Stimulated activated naive CD8-positive, alpha-beta T cell treated with anti-CD3 and anti-CD28 coated beads, Interleukin-15, Interleukin-2, amounts not matched to agents 100 U/mL and 50 U/mL, for 24 hours (primary cell): ENCODE data around the gene YAF2.

Experiments used
- ATAC-seq: fragments of 150-1000 bp; cut with Tn5 transposase; one replicate; pipeline ENCODE4 v1.10.0; 2021
- DNase-seq: peaks from one replicate; pipeline ENCODE4 v3.0.0; 2021

YAF2 gene

GRCh38 chr12:42144408-42145196 is 93.4 kb downstream of the YAF2 start, which contains the start of gene GXYLT1:
Gene GXYLT1, minus strand, starts transcription at chr12:42144874. Its CDS starts 228 bp downstream, at chr12:42144646.
- ATAC-seq, result peak; percentile 97

GRCh38 chr12:42144158-42144407 is 94.0 kb downstream of the YAF2 start:
- DNase-seq, result no peak
- ATAC-seq, result no peak

More at GRCh38 chr12:42144408-42145196, 93.4 kb downstream of the YAF2 start, which contains the start of gene GXYLT1:
- DNase-seq, result peak; percentile 91

GRCh38 chr12:42143452-42144157 is 94.4 kb downstream of the YAF2 start:
- ATAC-seq, result no peak
- DNase-seq, result no peak

DNA sequence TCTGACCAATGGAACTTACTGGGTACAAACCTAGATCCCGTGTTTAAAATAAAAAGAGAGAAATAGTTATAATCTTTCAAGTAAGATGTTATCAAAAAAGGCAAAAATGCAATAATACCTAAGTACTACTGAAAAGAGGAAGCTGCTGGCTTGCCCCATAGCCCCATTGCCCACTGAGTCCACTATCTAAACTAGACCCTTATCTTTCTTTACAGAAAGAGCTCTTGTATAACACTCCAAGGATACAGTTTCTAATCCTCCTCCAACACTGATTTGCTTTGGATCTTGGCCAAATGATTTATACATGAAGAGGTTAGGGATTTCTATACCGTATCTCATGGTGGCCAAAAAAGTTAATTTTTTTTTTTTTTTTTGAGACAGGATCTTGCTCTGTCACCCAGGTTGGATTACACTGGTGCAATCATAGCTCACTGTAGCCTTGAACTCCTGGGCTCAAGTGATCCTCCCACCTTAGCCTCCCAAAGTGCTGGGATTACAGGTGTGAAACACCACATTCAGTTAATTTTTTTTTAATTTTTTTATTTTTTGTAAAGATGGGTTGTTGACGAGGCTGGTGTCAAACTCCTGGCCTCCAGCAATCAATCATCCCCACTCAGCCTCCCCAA is 96.0 kb downstream of the YAF2 start:
- no peak for DNase-seq
- no peak for ATAC-seq

DNA sequence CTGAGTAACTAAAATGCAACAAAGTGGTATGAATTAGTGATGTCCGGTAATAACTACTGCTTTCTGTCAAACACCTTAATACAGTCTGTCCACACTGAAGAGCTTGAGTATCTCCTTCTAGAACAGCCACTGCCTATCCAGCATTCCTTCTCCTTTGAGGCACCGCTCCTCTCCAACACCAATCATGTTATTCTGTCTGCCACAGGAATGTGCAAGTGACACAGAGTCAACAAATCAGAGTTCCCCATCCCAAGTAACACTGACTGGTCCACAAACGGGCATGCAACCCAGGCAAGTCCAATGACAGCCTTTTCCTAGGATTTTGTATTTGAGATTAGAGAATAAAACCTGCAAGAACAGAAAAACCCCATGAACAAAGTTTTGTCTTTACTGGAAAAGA is 97.1 kb downstream of the YAF2 start:
- DNase-seq, result no peak
- ATAC-seq, result no peak

- ATAC-seq (no peak), DNase-seq (no peak)
These were observed 102.7 kb downstream of the YAF2 start for GRCh38 chr12:42135259-42135814.

- DNase-seq, result no peak
- no peak for ATAC-seq
These were observed 107.2 kb downstream of the YAF2 start for GRCh38 chr12:42130672-42131402.

- no peak for DNase-seq
- no peak for ATAC-seq
These were observed 108.3 kb downstream of the YAF2 start for GRCh38 chr12:42129595-42130204.

GRCh38 chr12:42128888-42129287 is 109.2 kb downstream of the YAF2 start:
- no peak for ATAC-seq
- no peak for DNase-seq

GRCh38 chr12:42128327-42128726 is 109.7 kb downstream of the YAF2 start:
- no peak for DNase-seq
- peak; percentile 57 for ATAC-seq

GRCh38 chr12:42126963-42127362 is 111.1 kb downstream of the YAF2 start:
- no peak for DNase-seq
- peak; percentile 69 for ATAC-seq

DNA sequence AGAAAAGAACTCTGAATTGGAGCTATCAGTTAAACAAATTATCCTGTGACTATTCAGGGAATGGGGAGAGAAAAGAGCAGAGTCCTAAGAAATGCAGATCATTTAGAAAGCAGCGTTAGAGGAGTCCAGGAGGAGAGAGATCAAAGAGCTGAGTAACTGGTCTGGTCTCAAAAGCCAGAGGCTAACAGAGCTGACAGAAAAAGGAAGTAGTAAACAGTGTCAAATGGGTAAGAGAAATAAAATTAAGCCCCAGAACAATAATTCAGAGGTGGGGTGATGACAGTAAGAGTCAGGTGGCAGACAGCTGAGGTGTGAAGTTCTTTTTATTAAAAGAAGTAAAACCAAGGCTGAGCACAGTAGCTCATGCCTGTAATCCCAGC is 112.7 kb downstream of the YAF2 start:
- DNase-seq (no peak), ATAC-seq (no peak)

- DNase-seq (no peak), ATAC-seq (no peak)
These were observed 113.2 kb downstream of the YAF2 start for GRCh38 chr12:42124764-42125387.

DNA sequence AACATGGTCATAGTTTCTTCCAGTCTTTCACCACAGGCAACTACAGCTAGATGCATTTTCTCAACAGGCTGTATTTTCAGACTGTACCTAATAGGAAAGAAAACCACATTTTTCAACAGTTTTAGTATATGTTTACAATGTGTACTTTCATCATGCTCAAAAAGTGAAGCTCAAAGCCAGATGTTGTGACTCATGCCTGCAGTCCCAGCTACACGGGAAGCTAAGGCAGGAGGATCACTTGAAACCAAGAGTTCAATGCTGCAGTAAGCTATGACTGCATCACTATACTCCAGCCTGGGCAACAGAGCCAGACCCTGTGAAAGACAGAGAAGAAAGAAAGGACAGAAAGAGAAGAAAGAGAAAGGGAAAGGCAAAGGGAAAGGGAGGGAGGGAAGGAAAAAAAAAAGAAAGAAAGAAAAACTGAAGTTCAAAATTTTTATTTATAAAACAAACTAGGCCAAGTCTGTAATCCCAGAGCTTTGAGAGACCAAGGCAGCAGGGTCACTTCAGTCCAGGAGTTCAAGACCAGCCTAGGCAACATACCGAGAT is 118.9 kb downstream of the YAF2 start:
- DNase-seq (no peak), ATAC-seq (no peak)

DNA sequence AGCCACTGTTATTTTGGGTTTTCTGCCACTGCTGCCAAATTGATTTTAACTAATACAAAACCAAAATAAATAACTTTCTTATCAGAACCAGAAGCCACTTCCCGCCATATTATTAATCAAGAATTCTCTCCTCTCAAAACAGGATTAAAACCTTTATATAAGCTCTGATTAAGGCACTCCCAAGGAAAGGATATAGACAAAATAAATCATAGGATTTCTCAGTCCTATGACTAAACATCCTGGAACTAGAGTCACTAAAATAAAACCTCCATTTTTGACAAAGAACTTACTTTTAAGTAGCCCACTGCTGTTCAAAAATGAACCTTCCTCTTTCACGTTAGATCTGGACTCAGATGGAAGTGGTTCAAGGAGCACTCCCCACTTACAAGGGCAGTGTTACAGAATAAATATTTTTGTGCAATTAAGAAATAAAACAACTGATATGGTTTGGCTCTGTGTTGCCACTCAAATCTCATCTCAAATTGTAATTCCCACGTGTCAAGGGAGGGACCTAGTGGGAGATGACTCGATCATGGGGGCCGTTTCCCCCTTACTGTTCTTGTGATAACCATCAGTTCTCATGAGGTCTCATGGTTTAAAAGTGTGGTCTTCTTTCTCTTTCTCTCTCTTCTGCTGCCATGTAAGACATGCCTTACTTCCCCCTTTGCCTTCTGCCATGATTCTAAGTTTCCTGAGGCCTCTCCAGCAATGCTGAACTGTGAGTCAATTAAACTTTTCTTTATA is 119.7 kb downstream of the YAF2 start:
- DNase-seq (no peak), ATAC-seq (peak; percentile 23)

GRCh38 chr12:42109031-42109430 is 129.0 kb downstream of the YAF2 start:
- DNase-seq, result no peak
- no peak for ATAC-seq
